Measurements from ENCODE around the gene PAX5. TPM values are rescaled to one million over a fixed set of nuclear protein-coding genes. Genes with fewer than 3 reads are reported as not detected.

Gene PAX5
- polyA plus RNA-seq, 3 donors, result 0.03 to 0.15 TPM; not detected in 1

- no peaks in the 10 kb centered on the region for H3K79me2 ChIP-seq (ENCODE audit: insufficient read depth, low read length)
- H3K27ac ChIP-seq (ENCODE audit: low read depth in 1 of 2, low read length in 2 of 2), result no peak overlapping the region
- H3K36me3 ChIP-seq (replicated peaks in 1 of 2; ENCODE audit: control insufficient read depth in 1 of 2, insufficient read depth in 2 of 2, low read length in 2 of 2), result no peaks in the 10 kb centered on the region
- H4K20me1 ChIP-seq (ENCODE audit: insufficient read depth, low read length), result no peaks in the 10 kb centered on the region
- no peak overlapping the region for H2AFZ ChIP-seq (ENCODE audit: insufficient read depth, low read depth, low read length, poor library complexity, severe bottlenecking)
- peaks cover 4 to 13% (median 6%) of the 10 kb centered on the region in 3 donors for H3K27me3 Mint-ChIP-seq (ENCODE audit: low read depth in 3 of 3)
- no peak overlapping the region for H3K4me3 Mint-ChIP-seq
- peaks cover 0 to 3% (median 0%) of the 10 kb centered on the region in 7 donors for H3K9me3 Mint-ChIP-seq
- WGBS (ENCODE audit: insufficient coverage), result 100% methylated on average over 5 of the region's 8 CpGs
- H3K4me3 ChIP-seq (replicated peaks in 1 of 3; ENCODE audit: low read depth in 2 of 3, low read length in 3 of 3), result no peak overlapping the region
- no peaks in the 10 kb centered on the region for H3K36me3 Mint-ChIP-seq
- no peaks in the 10 kb centered on the region for H3K4me1 Mint-ChIP-seq
- intact Hi-C loops (cut with micrococcal nuclease), result no loop called here
- H3K27me3 ChIP-seq (ENCODE audit: control insufficient read depth in 2 of 2, insufficient read depth in 2 of 2, low read length in 2 of 2), result no peaks in the 10 kb centered on the region
- H3K9me3 ChIP-seq (replicated peaks in 1 of 2; ENCODE audit: control insufficient read depth in 1 of 2, insufficient read depth in 1 of 2, low read length in 2 of 2), result no peaks in the 10 kb centered on the region
- no peak overlapping the region for H3K9ac ChIP-seq (ENCODE audit: insufficient read depth, low read length, poor library complexity, severe bottlenecking)
- no peak overlapping the region for H3K27ac Mint-ChIP-seq
- no peak overlapping the region for H3K4me2 ChIP-seq (replicated peaks; ENCODE audit: extremely low read depth, low read length, poor library complexity, severe bottlenecking)
- no peaks in the 10 kb centered on the region for H3K4me1 ChIP-seq (ENCODE audit: control insufficient read depth in 1 of 2, insufficient read depth in 2 of 2, low read length in 2 of 2)
- TF ChIP-seq, protein P1, sequence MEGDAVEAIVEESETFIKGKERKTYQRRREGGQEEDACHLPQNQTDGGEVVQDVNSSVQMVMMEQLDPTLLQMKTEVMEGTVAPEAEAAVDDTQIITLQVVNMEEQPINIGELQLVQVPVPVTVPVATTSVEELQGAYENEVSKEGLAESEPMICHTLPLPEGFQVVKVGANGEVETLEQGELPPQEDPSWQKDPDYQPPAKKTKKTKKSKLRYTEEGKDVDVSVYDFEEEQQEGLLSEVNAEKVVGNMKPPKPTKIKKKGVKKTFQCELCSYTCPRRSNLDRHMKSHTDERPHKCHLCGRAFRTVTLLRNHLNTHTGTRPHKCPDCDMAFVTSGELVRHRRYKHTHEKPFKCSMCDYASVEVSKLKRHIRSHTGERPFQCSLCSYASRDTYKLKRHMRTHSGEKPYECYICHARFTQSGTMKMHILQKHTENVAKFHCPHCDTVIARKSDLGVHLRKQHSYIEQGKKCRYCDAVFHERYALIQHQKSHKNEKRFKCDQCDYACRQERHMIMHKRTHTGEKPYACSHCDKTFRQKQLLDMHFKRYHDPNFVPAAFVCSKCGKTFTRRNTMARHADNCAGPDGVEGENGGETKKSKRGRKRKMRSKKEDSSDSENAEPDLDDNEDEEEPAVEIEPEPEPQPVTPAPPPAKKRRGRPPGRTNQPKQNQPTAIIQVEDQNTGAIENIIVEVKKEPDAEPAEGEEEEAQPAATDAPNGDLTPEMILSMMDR (IDR thresholded peaks at IDR 0.05), result no peak
- no peak for DNase-seq
Measured at GRCh38 chr9:36867241-36867640, 166.8 kb downstream of the PAX5 start.

DNA sequence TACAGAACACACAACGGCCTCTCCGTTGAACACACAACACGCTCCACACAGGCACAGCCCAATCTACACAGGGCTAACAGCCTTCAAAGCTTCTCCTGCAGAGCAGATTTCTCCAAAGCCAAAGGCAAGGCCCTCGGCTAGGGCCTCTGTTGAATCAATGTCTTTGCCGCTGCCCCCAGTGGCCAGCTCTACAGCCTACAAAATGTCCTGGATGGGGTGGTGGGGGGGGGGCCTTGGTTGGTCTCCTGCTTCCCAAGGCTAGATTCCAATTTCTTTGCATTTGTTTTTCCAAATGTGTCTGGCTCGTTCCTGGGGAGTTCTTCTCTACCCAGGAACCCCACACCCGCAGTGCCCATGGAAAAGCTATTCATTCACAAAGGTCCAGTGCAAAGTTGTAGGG is 167.2 kb downstream of the PAX5 start:
- intact Hi-C loops (cut with micrococcal nuclease), result no loop called here
- H3K36me3 ChIP-seq (replicated peaks in 1 of 2; ENCODE audit: control insufficient read depth in 1 of 2, insufficient read depth in 2 of 2, low read length in 2 of 2), result no peaks in the 10 kb centered on the region
- TF ChIP-seq, protein P1 (IDR thresholded peaks at IDR 0.05), result no peak
- H4K20me1 ChIP-seq (ENCODE audit: insufficient read depth, low read length), result no peaks in the 10 kb centered on the region
- H3K27ac ChIP-seq (ENCODE audit: low read depth in 1 of 2, low read length in 2 of 2), result no peak overlapping the region
- WGBS (ENCODE audit: insufficient coverage), result 100% methylated on average over 2 of the region's 7 CpGs
- peaks cover 4 to 13% (median 6%) of the 10 kb centered on the region in 3 donors for H3K27me3 Mint-ChIP-seq (ENCODE audit: low read depth in 3 of 3)
- H3K27ac Mint-ChIP-seq, result no peak overlapping the region
- no peak overlapping the region for H3K4me3 ChIP-seq (replicated peaks in 1 of 3; ENCODE audit: low read depth in 2 of 3, low read length in 3 of 3)
- H3K4me1 ChIP-seq (ENCODE audit: control insufficient read depth in 1 of 2, insufficient read depth in 2 of 2, low read length in 2 of 2), result no peaks in the 10 kb centered on the region
- H3K27me3 ChIP-seq (ENCODE audit: control insufficient read depth in 2 of 2, insufficient read depth in 2 of 2, low read length in 2 of 2), result no peaks in the 10 kb centered on the region
- H3K4me3 Mint-ChIP-seq, result no peak overlapping the region
- no peaks in the 10 kb centered on the region for H3K36me3 Mint-ChIP-seq
- H3K9me3 Mint-ChIP-seq, result peaks cover 0 to 3% (median 0%) of the 10 kb centered on the region in 7 donors
- no peak overlapping the region for H2AFZ ChIP-seq (ENCODE audit: insufficient read depth, low read depth, low read length, poor library complexity, severe bottlenecking)
- H3K4me1 Mint-ChIP-seq, result no peaks in the 10 kb centered on the region
- H3K79me2 ChIP-seq (ENCODE audit: insufficient read depth, low read length), result no peaks in the 10 kb centered on the region
- no peak for DNase-seq
- no peak overlapping the region for H3K4me2 ChIP-seq (replicated peaks; ENCODE audit: extremely low read depth, low read length, poor library complexity, severe bottlenecking)
- no peaks in the 10 kb centered on the region for H3K9me3 ChIP-seq (replicated peaks in 1 of 2; ENCODE audit: control insufficient read depth in 1 of 2, insufficient read depth in 1 of 2, low read length in 2 of 2)
- no peak overlapping the region for H3K9ac ChIP-seq (ENCODE audit: insufficient read depth, low read length, poor library complexity, severe bottlenecking)
